SK-N-MC (cell line): ENCODE measurements around the gene CDH4.
A peak's percentile ranks its signal among the peaks of the same experiment; 100 is the strongest.

Experiments
- EZH2 ChIP-seq: fragments of 200-600 bp; sonication (generic); IDR thresholded peaks from one replicate; pipeline ENCODE4 v1.6.1; 2017; ENCODE audit warnings: antibody characterized with exemption
- POLR2AphosphoS5 ChIP-seq: IDR thresholded peaks from 2 replicates; pipeline ENCODE4 v1.6.1; 2012; ENCODE audit warnings: mild to moderate bottlenecking, low read depth, low read length, borderline replicate concordance

DNA sequence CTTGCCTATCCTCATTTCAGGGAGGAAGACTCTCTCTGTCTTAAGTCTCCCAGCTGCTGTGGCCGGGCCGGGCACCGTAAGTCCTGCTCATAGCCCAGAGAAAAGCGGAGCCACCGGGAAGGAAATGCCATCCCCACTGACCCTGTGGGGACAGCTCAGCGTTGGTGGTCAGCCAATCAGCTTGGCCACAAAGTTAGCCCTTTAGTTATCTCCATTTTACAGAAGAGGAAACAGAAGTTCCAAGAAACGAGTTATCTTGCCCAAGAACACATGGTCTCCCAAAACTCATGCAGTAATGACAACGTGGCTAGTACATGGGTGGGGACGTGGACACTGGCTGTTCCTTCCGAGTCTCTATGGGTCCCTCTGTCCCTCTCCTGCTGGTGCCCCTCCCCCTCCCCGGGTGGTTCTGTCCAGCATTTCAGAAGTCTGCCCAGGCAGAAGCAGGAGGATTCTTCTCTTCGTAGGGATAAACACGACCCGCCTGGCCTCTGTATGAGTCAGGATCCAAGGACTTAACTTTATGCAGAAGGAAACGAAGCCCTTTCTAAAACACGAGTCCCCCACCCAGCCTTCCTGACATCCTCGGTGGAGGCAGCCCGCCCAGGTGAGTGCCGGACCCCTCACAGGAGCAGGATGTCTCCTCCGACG lies 273.8 kb downstream of the CDH4 start:
- TF ChIP-seq EZH2 = peak; percentile 44
- TF ChIP-seq POLR2AphosphoS5 = no peak
